ENCODE data around the gene CLEC16A. TPM values are rescaled to one million over a fixed set of nuclear protein-coding genes. Genes with fewer than 3 reads are reported as not detected.

Gene CLEC16A
- total RNA-seq, 1 donor from 2014 or later = 34.6 TPM

- no peak overlapping the region for H3K4me3 ChIP-seq
- H3K9me3 ChIP-seq = no peaks in the 10 kb centered on the region
- TF ChIP-seq CTCF (IDR thresholded peaks at IDR 0.05) = no peak
- peaks cover 36% of the 10 kb centered on the region for H3K36me3 ChIP-seq
- no peaks in the 10 kb centered on the region for H3K4me1 ChIP-seq
- no peak overlapping the region for H3K27ac ChIP-seq
- H3K27me3 ChIP-seq (ENCODE audit: low read depth) = no peaks in the 10 kb centered on the region
- ATAC-seq (no peak), DNase-seq (no peak)
- intact Hi-C loops (cut with DNase I) = no loop called here
Measured at GRCh38 chr16:11175106-11175786, 230.9 kb downstream of the CLEC16A start.

DNA sequence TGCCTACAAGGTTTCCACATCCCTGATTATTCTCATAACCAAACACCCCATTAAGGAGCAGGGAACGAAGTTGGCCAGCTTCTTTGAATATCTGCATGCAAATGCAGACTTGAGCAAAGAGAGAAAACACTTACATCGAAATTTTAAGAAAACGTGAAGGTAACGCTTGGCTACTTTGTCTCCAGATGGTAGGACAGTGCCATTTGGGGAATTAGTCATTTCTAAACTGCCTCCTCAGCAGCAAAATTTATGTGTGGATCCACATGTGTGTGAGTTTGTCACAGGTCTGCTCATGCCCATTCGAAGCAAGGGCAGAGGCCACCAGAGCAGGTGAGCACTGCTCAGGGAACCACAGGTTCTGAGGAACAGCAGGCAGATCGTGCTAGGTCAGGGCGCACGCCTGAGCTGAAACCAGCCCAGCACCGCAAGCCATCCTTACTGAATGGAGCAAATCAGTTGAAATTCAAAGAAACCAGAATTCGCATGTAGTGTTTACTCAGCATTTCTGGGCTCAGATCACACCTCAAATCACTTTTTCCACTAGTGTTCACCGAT is 231.5 kb downstream of the CLEC16A start:
- no peak for TF ChIP-seq CTCF (IDR thresholded peaks at IDR 0.05)
- no peak overlapping the region for H3K27ac ChIP-seq
- H3K4me1 ChIP-seq = no peaks in the 10 kb centered on the region

GRCh38 chr16:11177578-11178160 is 233.3 kb downstream of the CLEC16A start:
- Histone ChIP-seq H3K4me3 (no peak overlapping the region), H3K36me3 (peaks cover 24% of the 10 kb centered on the region), H3K4me1 (peaks cover 5% of the 10 kb centered on the region), H3K9me3 (no peaks in the 10 kb centered on the region), H3K27me3 (ENCODE audit: low read depth) (no peaks in the 10 kb centered on the region), H3K27ac (no peak overlapping the region)
- ATAC-seq (no peak), DNase-seq (no peak)
- TF ChIP-seq CTCF (IDR thresholded peaks at IDR 0.05) = no peak
- intact Hi-C loops (cut with DNase I) = no loop called here

More for the DNA sequence above, 231.5 kb downstream of the CLEC16A start:
- Histone ChIP-seq H3K36me3 (peaks cover 30% of the 10 kb centered on the region), H3K4me3 (no peak overlapping the region), H3K27me3 (ENCODE audit: low read depth) (no peaks in the 10 kb centered on the region), H3K9me3 (no peaks in the 10 kb centered on the region)
- intact Hi-C loops (cut with DNase I) = no loop called here
- no peak for ATAC-seq
- no peak for DNase-seq

DNA sequence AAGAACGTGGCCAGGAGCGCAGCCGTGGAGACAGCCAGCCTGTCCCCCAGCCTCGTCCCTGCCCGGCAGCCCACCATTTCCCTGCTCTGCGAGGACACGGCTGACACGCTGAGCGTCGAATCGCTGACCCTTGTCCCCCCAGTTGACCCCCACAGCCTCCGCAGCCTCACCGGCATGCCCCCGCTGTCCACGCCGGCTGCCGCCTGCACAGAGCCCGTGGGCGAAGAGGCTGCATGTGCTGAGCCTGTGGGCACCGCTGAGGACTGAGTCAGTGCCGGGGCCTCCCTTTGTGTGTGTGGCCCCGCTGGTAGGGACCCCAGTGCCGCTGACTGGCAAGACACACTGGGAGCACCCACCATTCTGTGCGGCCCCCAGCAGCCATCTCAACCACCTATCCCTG is 234.1 kb downstream of the CLEC16A start:
- intact Hi-C loops (cut with DNase I) = no loop called here
- Histone ChIP-seq H3K27ac (no peak overlapping the region), H3K36me3 (peaks cover 22% of the 10 kb centered on the region), H3K27me3 (ENCODE audit: low read depth) (no peaks in the 10 kb centered on the region), H3K4me1 (peaks cover 10% of the 10 kb centered on the region), H3K4me3 (no peak overlapping the region), H3K9me3 (no peaks in the 10 kb centered on the region)
- no peak for ATAC-seq
- no peak for DNase-seq
- TF ChIP-seq CTCF (IDR thresholded peaks at IDR 0.05) = no peak

- H3K9me3 ChIP-seq = no peaks in the 10 kb centered on the region
- intact Hi-C loops (cut with DNase I) = no loop called here
- peaks cover 10% of the 10 kb centered on the region for H3K4me1 ChIP-seq
- H3K4me3 ChIP-seq = no peak overlapping the region
- H3K36me3 ChIP-seq = peaks cover 15% of the 10 kb centered on the region
- no peak for TF ChIP-seq CTCF (IDR thresholded peaks at IDR 0.05)
- H3K27me3 ChIP-seq (ENCODE audit: low read depth) = no peaks in the 10 kb centered on the region
- DNase-seq = no peak
- H3K27ac ChIP-seq = no peak overlapping the region
- no peak for ATAC-seq
Measured at GRCh38 chr16:11179574-11179973, 235.2 kb downstream of the CLEC16A start.

Measured in lower lobe of right lung (tissue), 2 donors.